22Rv1 (cell line): Measurements from ENCODE around the gene MAU2.

Source experiments
- H3K27ac ChIP-seq: fragments of 450-650 bp; 2 replicates; pipeline ENCODE4 v1.5.1; 2017
- CTCF ChIP-seq: fragments of 450-650 bp; IDR thresholded peaks from 2 replicates; pipeline ENCODE4 v1.5.1; 2017; ENCODE audit warnings: mild to moderate bottlenecking
- ZFX ChIP-seq: fragments of 450-650 bp; IDR thresholded peaks from 2 replicates; pipeline ENCODE4 v1.6.1; 2017; ENCODE audit warnings: antibody characterized with exemption, borderline replicate concordance

MAU2 gene

GRCh38 chr19:19338082-19338481, 17.5 kb downstream of the MAU2 start:
- no peak for TF ChIP-seq CTCF
- TF ChIP-seq ZFX = no peak
- no peak overlapping the region for H3K27ac ChIP-seq

GRCh38 chr19:19341026-19341425, 20.4 kb downstream of the MAU2 start:
- no peak for TF ChIP-seq CTCF
- no peak for TF ChIP-seq ZFX

GRCh38 chr19:19342086-19343015, 21.7 kb downstream of the MAU2 start:
- H3K27ac ChIP-seq = no peak overlapping the region
- TF ChIP-seq CTCF (peak; percentile 96), ZFX (no peak)

More at GRCh38 chr19:19341026-19341425, 20.4 kb downstream of the MAU2 start:
- no peak overlapping the region for H3K27ac ChIP-seq

GRCh38 chr19:19343016-19343362, 22.4 kb downstream of the MAU2 start:
- H3K27ac ChIP-seq = no peak overlapping the region
- TF ChIP-seq CTCF (peak; percentile 75), ZFX (no peak)

- no peak for TF ChIP-seq CTCF
- TF ChIP-seq ZFX = no peak
- no peak overlapping the region for H3K27ac ChIP-seq
Measured at GRCh38 chr19:19343762-19344161, 23.1 kb downstream of the MAU2 start.

- no peak for TF ChIP-seq ZFX
- no peak for TF ChIP-seq CTCF
- no peak overlapping the region for H3K27ac ChIP-seq
Measured at GRCh38 chr19:19345232-19345631, 24.6 kb downstream of the MAU2 start.

- H3K27ac ChIP-seq = no peak overlapping the region
- TF ChIP-seq CTCF (no peak), ZFX (no peak)
Measured at GRCh38 chr19:19345970-19346369, 25.3 kb downstream of the MAU2 start.
